Endothelial cell of umbilical vein (primary cell): ENCODE measurements around the gene COL26A1. TPM values are rescaled to one million over a fixed set of nuclear protein-coding genes. Genes with fewer than 3 reads are reported as not detected.

ENCODE experiments used
- BruUV-seq: library from RNA; stranded (reverse); fragments of 400-500 nt; replicated peaks from 2 replicates; lab custom pipeline; 2021; lab: Mats Ljungman, UMichigan
- CTCF ChIA-PET: fragments of 300-600, 350-600 bp; sonication (Branson Sonifier 250); formaldehyde crosslinking; loops from one replicate; lab custom pipeline; 2021; ENCODE audit warnings: antibody characterized with exemption, inconsistent platforms; lab: Charles Lee
- POLR2A ChIA-PET: fragments of 300-600, 350-600 bp; sonication (Branson Sonifier 250); formaldehyde crosslinking; loops from one replicate; lab custom pipeline; 2021; ENCODE audit warnings: antibody characterized with exemption, inconsistent platforms; lab: Charles Lee
- DNase-seq: peaks from one replicate; pipeline ENCODE4 v3.0.0-alpha.2; 2011; ENCODE audit warnings: low read depth, low spot score
- FAIRE-seq: peaks from 2 replicates; lab custom pipeline; 2011; peaks lifted over from hg19 to GRCh38; lab: Jason Lieb, UNC
- H2AFZ ChIP-seq: 2 replicates; pipeline ENCODE4 v1.6.0; 2012; ENCODE audit warnings: low read depth, low read length, control low read depth, inconsistent platforms
- H3K27ac ChIP-seq: 2 replicates; pipeline ENCODE4 v1.5.1; 2011; ENCODE audit warnings: low read depth, mild to moderate bottlenecking, control low read depth, low read length, moderate library complexity; ENCODE audit not compliant: insufficient read depth
- H3K27me3 ChIP-seq, 2 experiments: 2 replicates each; pipeline versions ENCODE4 v1.6.0 to v1.6.1; 2011; ENCODE audit warnings: low read length in 2 of 2, mixed read lengths in 1 of 2; ENCODE audit not compliant: control insufficient read depth in 2 of 2, insufficient read depth in 2 of 2
- H3K36me3 ChIP-seq, 2 experiments: 2 replicates in 1 of 2; 3 replicates in 1 of 2; pipeline ENCODE4 v1.5.1; 2011; ENCODE audit warnings: low read length in 2 of 2, mild to moderate bottlenecking in 1 of 2, moderate library complexity in 1 of 2; ENCODE audit not compliant: control insufficient read depth in 2 of 2, insufficient read depth in 2 of 2; ENCODE audit errors: extremely low read depth in 1 of 2
- H3K4me1 ChIP-seq: 3 replicates; pipeline ENCODE4 v1.5.1; 2011; ENCODE audit warnings: mild to moderate bottlenecking, low read length; ENCODE audit not compliant: control insufficient read depth, insufficient read depth; ENCODE audit errors: extremely low read depth
- H3K4me2 ChIP-seq: 2 replicates; pipeline ENCODE4 v1.6.1; 2011; ENCODE audit warnings: low read length, control low read depth, mixed read lengths; ENCODE audit not compliant: insufficient read depth
- H3K4me3 ChIP-seq, 3 experiments: fragments of 200-600 bp in 1 of 3; sonication (generic), shearing (Covaris generic) in 1 of 3; replicated peaks in 1 of 3; 2 replicates each; pipeline ENCODE4 v1.5.1; 2011 to 2016; ENCODE audit warnings: control low read depth in 3 of 3, low read length in 3 of 3, mild to moderate bottlenecking in 2 of 3, inconsistent platforms in 1 of 3, low read depth in 1 of 3, moderate library complexity in 1 of 3; ENCODE audit not compliant: insufficient read depth in 1 of 3
- H3K79me2 ChIP-seq: 2 replicates; pipeline ENCODE4 v1.6.0; 2012; ENCODE audit warnings: low read length, inconsistent platforms; ENCODE audit not compliant: control insufficient read depth, insufficient read depth
- H3K9ac ChIP-seq: replicated peaks from 2 replicates; pipeline ENCODE3; 2011; ENCODE audit warnings: low read length, control low read depth; ENCODE audit not compliant: insufficient read depth; ENCODE audit errors: extremely low read depth
- H3K9me1 ChIP-seq: replicated peaks from 3 replicates; pipeline ENCODE4 v1.6.0; 2011; ENCODE audit warnings: mild to moderate bottlenecking, low read length; ENCODE audit not compliant: control insufficient read depth, insufficient read depth; ENCODE audit errors: extremely low read depth
- H3K9me3 ChIP-seq: replicated peaks from 2 replicates; pipeline ENCODE4 v1.5.1; 2012; ENCODE audit warnings: low read length, inconsistent platforms; ENCODE audit not compliant: control insufficient read depth, insufficient read depth
- H4K20me1 ChIP-seq: replicated peaks from 2 replicates; pipeline ENCODE3; 2011; ENCODE audit warnings: mild to moderate bottlenecking, low read length; ENCODE audit not compliant: control insufficient read depth, insufficient read depth; ENCODE audit errors: extremely low read depth
- CTCF ChIP-seq, 2 donors: IDR thresholded peaks; 1 replicate in 1 of 2; 2 replicates in 1 of 2; pipeline ENCODE4 v1.5.1; 2011; ENCODE audit warnings: low read length in 2 of 2, mild to moderate bottlenecking in 2 of 2, moderate library complexity in 2 of 2, control low read depth in 1 of 2, inconsistent platforms in 1 of 2, low read depth in 1 of 2; ENCODE audit not compliant: insufficient read depth in 1 of 2; ENCODE audit errors: extremely low read depth in 1 of 2
- EZH2 ChIP-seq: IDR thresholded peaks from 2 replicates; pipeline ENCODE4 v1.6.1; 2012; ENCODE audit warnings: borderline replicate concordance, low read depth, mild to moderate bottlenecking, moderate library complexity, low read length, inconsistent platforms; ENCODE audit not compliant: severe bottlenecking
- FOS ChIP-seq: IDR thresholded peaks from 2 replicates; pipeline ENCODE4 v1.6.1; 2011; ENCODE audit warnings: mild to moderate bottlenecking, low read length, moderate library complexity, borderline replicate concordance; ENCODE audit not compliant: insufficient read depth
- GATA2 ChIP-seq: IDR thresholded peaks from 2 replicates; pipeline ENCODE4 v1.7.0; 2011; ENCODE audit warnings: low read depth, mild to moderate bottlenecking, moderate library complexity, mixed read lengths, low read length; ENCODE audit not compliant: insufficient read length, insufficient read depth
- JUN ChIP-seq: IDR thresholded peaks from 2 replicates; pipeline ENCODE4 v1.6.1; 2011; ENCODE audit warnings: borderline replicate concordance, low read depth; ENCODE audit not compliant: insufficient read length, insufficient read depth
- MAX ChIP-seq: IDR thresholded peaks from 2 replicates; pipeline ENCODE4 v1.6.1; 2011; ENCODE audit not compliant: insufficient read depth, insufficient read length
- MYC ChIP-seq: IDR thresholded peaks from one replicate; pipeline ENCODE4 v1.6.1; 2011; ENCODE audit warnings: mild to moderate bottlenecking, low read depth, low read length
- POLR2A ChIP-seq: IDR thresholded peaks from 2 replicates; pipeline ENCODE4 v1.6.1; 2012; ENCODE audit warnings: low read depth, mild to moderate bottlenecking, control low read depth, low read length
- POLR2AphosphoS5 ChIP-seq: IDR thresholded peaks from 2 replicates; pipeline ENCODE4 v1.6.1; 2012; ENCODE audit warnings: low read depth, mild to moderate bottlenecking, control low read depth, low read length, moderate library complexity; ENCODE audit not compliant: insufficient read depth
- dilution Hi-C: fragments of 300-500 bp; cut with MboI; formaldehyde crosslinking; loops from one replicate; pipeline ENCODE4 v1.15.0; 2019; ENCODE audit warnings: low sequenced_read_pairs; ENCODE audit not compliant: extremely low pct_ligation_motif_present
- intact Hi-C: fragments of 100-400 bp; cut with micrococcal nuclease; formaldehyde crosslinking; loops from one replicate; pipeline ENCODE4 v1.10.0; 2022
- polyA plus RNA-seq, 4 experiments: library from polyadenylated mRNA; depleted of rRNA in 3 of 4; stranded (reverse) in 3 of 4; unstranded in 1 of 4; fragments of >200 nt; gene quantifications; 2 replicates each; pipeline versions ENCODE4 v1.2.1 to v1.2.3, GENCODE V29; 2011 to 2012; ENCODE audit warnings: missing spikeins in 1 of 4
- total RNA-seq: library from RNA; stranded (reverse); gene quantifications from 2 replicates; pipeline ENCODE4 v1.2.3, GENCODE V29; 2021

The COL26A1 gene
- total and polyA plus RNA-seq, 2 donors (not counting 3 experiments of a cell fraction or from before 2014, with no cell fraction given) = not detected

- dilution Hi-C loops = no loop called here
- intact Hi-C loops = no loop called here
- TF ChIP-seq EZH2 = no peak
- TF ChIP-seq FOS = no peak
- TF ChIP-seq JUN = no peak
- Histone ChIP-seq H3K36me3 (no peaks in the 10 kb centered on the region), H3K9me3 (no peaks in the 10 kb centered on the region), H2AFZ (no peak overlapping the region), H3K9ac (no peak overlapping the region), H3K4me1 (no peaks in the 10 kb centered on the region), H4K20me1 (no peaks in the 10 kb centered on the region), H3K4me3 (no peak overlapping the region), H3K9me1 (no peaks in the 10 kb centered on the region), H3K27me3 (no peaks in the 10 kb centered on the region), H3K4me2 (no peak overlapping the region), H3K27ac (no peak overlapping the region), H3K79me2 (no peaks in the 10 kb centered on the region)
- POLR2A ChIA-PET = no interaction called here
- FAIRE-seq (no peak), DNase-seq (no peak)
- CTCF ChIA-PET = interaction anchor here (0.8 to 1.1 kb wide), 3 partner anchors 11 to 209 kb away, joined by 3 read pairs; no protein-coding TSS in a partner anchor
- BruUV-seq = no TSS peak
Observed at GRCh38 chr7:101531726-101532357, 169.2 kb downstream of the COL26A1 start.

GRCh38 chr7:101532400-101533102 lies 169.9 kb downstream of the COL26A1 start:
- intact Hi-C loops = no loop called here
- dilution Hi-C loops = no loop called here

More at GRCh38 chr7:101532400-101533102, 169.9 kb downstream of the COL26A1 start:
- H4K20me1 ChIP-seq = no peaks in the 10 kb centered on the region
- H3K9me1 ChIP-seq = no peaks in the 10 kb centered on the region
- ChIA-PET POLR2A (no interaction called here), CTCF (interaction anchor here (0.8 to 1.1 kb wide), 3 partner anchors 10 to 209 kb away, joined by 3 read pairs; no protein-coding TSS in a partner anchor)
- no peaks in the 10 kb centered on the region for H3K9me3 ChIP-seq
- H3K4me3 ChIP-seq = no peak overlapping the region
- H3K27ac ChIP-seq = no peak overlapping the region
- BruUV-seq = no TSS peak
- no peak overlapping the region for H3K4me2 ChIP-seq
- H3K9ac ChIP-seq = no peak overlapping the region
- no peak for TF ChIP-seq FOS
- no peak for TF ChIP-seq MYC
- no peak for TF ChIP-seq POLR2A
- no peak for TF ChIP-seq JUN
- TF ChIP-seq POLR2AphosphoS5 = no peak
- TF ChIP-seq MAX = no peak
- no peak for TF ChIP-seq GATA2
- TF ChIP-seq EZH2 = no peak
- no peak for TF ChIP-seq CTCF (IDR thresholded peaks at IDR 0.05; ENCODE audit: extremely low read depth in 1 of 2, insufficient read depth in 1 of 2, low read depth in 1 of 2, low read length in 2 of 2)
- no peaks in the 10 kb centered on the region for H3K36me3 ChIP-seq
- no peak overlapping the region for H2AFZ ChIP-seq
- no peaks in the 10 kb centered on the region for H3K27me3 ChIP-seq
- H3K79me2 ChIP-seq = no peaks in the 10 kb centered on the region
- FAIRE-seq (no peak), DNase-seq (no peak)
- no peaks in the 10 kb centered on the region for H3K4me1 ChIP-seq
